AG04449 (cell line): Measurements from ENCODE around the gene PDE2A.

Source experiments
- CTCF ChIA-PET: fragments of 350-600 bp; formaldehyde crosslinking; extraction: SDS; loops from one replicate; lab custom pipeline; 2021; ENCODE audit warnings: antibody characterized with exemption; lab: Yijun Ruan, JAX
- POLR2A ChIA-PET: fragments of 400-600, 350-600 bp; formaldehyde crosslinking; extraction: SDS; loops from one replicate; lab custom pipeline; 2020; ENCODE audit warnings: antibody characterized with exemption, inconsistent platforms; lab: Yijun Ruan, JAX
- DNase-seq: peaks from one replicate; pipeline ENCODE4 v3.0.0-alpha.2; 2010; ENCODE audit warnings: low read depth, low spot score
- H3K4me3 ChIP-seq: 2 replicates; pipeline ENCODE4 v1.5.1; 2011; ENCODE audit warnings: low read depth, mild to moderate bottlenecking, control low read depth, low read length
- CTCF ChIP-seq: IDR thresholded peaks from one replicate; pipeline ENCODE4 v1.5.1; 2011; ENCODE audit warnings: mild to moderate bottlenecking, moderate library complexity, low read length, control low read depth, inconsistent platforms; ENCODE audit not compliant: insufficient read depth; ENCODE audit errors: missing control alignments

PDE2A gene

GRCh38 chr11:72634016-72634415 lies 40.2 kb downstream of the PDE2A start:
- POLR2A ChIA-PET, result no interaction called here
- no peak overlapping the region for H3K4me3 ChIP-seq
- no peak for DNase-seq
- CTCF ChIA-PET, result interaction anchor here (1.0 to 3.5 kb wide), 3 partner anchors 10 to 60 kb away, joined by 3 to 18 read pairs (median 3); no protein-coding TSS in a partner anchor
- no peak for TF ChIP-seq CTCF

GRCh38 chr11:72633068-72633467 lies 41.2 kb downstream of the PDE2A start:
- H3K4me3 ChIP-seq, result no peak overlapping the region
- TF ChIP-seq CTCF, result no peak
- DNase-seq, result no peak
- CTCF ChIA-PET, result interaction anchor here (1.4 to 3.5 kb wide), 3 partner anchors 11 to 161 kb away, joined by 3 to 18 read pairs (median 4); no protein-coding TSS in a partner anchor
- POLR2A ChIA-PET, result no interaction called here

- CTCF ChIA-PET, result interaction anchor here (1.5 to 3.5 kb wide), 3 partner anchors 12 to 160 kb away, joined by 4 to 18 read pairs (median 9); no protein-coding TSS in a partner anchor
- no peak overlapping the region for H3K4me3 ChIP-seq
- POLR2A ChIA-PET, result no interaction called here
- no peak for TF ChIP-seq CTCF
- no peak for DNase-seq
These were observed 42.2 kb downstream of the PDE2A start for GRCh38 chr11:72631806-72632731.

GRCh38 chr11:72630104-72630852 lies 43.9 kb downstream of the PDE2A start:
- no peak overlapping the region for H3K4me3 ChIP-seq
- no peak for DNase-seq
- POLR2A ChIA-PET, result no interaction called here
- CTCF ChIA-PET, result interaction anchor here (0.8 to 2.9 kb wide), 3 partner anchors 13 to 54 kb away, joined by 3 to 9 read pairs (median 6); no protein-coding TSS in a partner anchor
- TF ChIP-seq CTCF, result no peak

GRCh38 chr11:72629266-72629665 lies 45.0 kb downstream of the PDE2A start:
- POLR2A ChIA-PET, result no interaction called here
- CTCF ChIA-PET, result interaction anchor here (1.7 to 2.9 kb wide), 2 partner anchors 14 to 43 kb away, joined by 6 to 9 read pairs; no protein-coding TSS in a partner anchor
- H3K4me3 ChIP-seq, result no peak overlapping the region
- TF ChIP-seq CTCF, result no peak
- DNase-seq, result no peak
